Measurements from ENCODE around the gene PLAAT2. TPM values are rescaled to one million over a fixed set of nuclear protein-coding genes. Genes with fewer than 3 reads are reported as not detected.
"Not testable (repeated sequence)": the region's sequence is repeated elsewhere in the genome, so short reads cannot be mapped to it uniquely, and the experiment has no call there.

PLAAT2 gene
- total RNA-seq, 1 experiment from 2014 or later = not detected

GRCh38 chr11:63553759-63554158, 9.4 kb downstream of the PLAAT2 start:
- in situ Hi-C loops (cut with HindIII; ENCODE audit: low sequenced_read_pairs) = no loop called here
- no peak for DNase-seq (ENCODE audit: low spot score)

DNA sequence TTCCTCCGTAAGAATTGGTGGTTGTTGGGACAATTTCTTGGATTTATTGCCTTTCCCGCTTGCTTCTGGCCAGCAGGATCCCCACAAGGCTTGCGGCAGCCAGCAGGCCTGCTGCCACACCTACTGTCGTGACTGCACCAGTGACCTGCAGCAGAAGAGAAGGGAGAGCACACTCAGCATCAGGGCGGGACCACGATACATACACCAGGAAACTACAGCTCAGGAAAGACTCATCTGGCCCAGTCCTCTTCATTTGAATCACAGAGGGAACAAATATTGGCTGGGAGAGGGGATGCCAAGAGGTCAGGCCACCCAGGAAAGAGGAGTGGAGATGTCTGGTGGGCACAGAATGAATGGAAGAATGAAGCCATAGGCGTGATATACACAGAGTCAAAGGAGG, 10.3 kb downstream of the PLAAT2 start:
- DNase-seq (ENCODE audit: low spot score) = no peak
- in situ Hi-C loops (cut with HindIII; ENCODE audit: low sequenced_read_pairs) = no loop called here

DNA sequence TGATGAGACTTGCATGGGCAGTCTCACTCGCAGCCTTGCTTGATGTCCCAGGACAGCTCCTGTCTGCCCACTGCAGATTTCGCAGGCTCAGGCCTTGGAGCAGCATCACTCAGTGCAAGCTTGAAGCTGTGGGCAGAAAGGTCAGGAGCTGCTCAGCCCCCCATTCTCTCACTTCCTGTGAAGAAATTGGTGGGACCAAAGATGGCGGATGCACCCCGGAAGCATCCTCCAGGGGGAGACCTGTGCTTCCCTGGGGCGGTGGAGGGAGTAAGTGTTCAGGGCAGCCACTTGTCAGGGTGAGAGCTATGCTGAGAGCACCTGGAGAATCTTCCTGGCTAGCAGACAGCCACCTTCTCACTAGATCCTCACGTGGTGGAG, 11.3 kb downstream of the PLAAT2 start:
- no peak for DNase-seq (ENCODE audit: low spot score)
- in situ Hi-C loops (cut with HindIII; ENCODE audit: low sequenced_read_pairs) = no loop called here

- in situ Hi-C loops (cut with HindIII; ENCODE audit: low sequenced_read_pairs) = no loop called here
- no peak for DNase-seq (ENCODE audit: low spot score)
These were observed 11.9 kb downstream of the PLAAT2 start for GRCh38 chr11:63551091-63551888.

DNA sequence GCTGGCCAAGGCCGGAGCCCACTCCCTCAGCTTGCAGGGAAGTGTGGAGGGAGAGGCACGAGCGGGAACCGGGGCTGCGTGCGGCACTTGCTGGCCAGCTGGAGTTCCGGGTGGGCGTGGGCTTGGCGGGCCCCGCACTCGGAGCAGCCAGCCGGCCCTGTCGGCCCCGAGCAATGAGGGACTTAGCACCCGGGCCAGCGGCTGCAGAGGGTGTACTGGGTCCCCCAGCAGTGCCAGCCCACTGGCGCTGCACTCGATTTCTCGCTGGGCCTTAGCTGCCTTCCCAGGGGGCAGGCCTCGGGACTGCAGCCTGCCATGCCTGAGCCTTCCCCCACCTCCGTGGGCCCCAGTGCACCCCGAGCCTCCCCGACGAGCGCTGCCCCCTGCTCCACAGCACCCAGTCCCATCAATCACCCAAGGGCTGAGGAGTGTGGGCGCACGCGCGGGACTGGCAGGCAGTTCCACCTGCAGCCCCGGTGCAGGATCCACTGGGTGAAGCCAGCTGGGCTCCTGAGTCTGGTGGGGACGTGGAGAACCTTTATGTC, 13.0 kb downstream of the PLAAT2 start:
- in situ Hi-C loops (cut with HindIII; ENCODE audit: low sequenced_read_pairs); DNase-seq (ENCODE audit: low spot score): not testable (repeated sequence)

DNA sequence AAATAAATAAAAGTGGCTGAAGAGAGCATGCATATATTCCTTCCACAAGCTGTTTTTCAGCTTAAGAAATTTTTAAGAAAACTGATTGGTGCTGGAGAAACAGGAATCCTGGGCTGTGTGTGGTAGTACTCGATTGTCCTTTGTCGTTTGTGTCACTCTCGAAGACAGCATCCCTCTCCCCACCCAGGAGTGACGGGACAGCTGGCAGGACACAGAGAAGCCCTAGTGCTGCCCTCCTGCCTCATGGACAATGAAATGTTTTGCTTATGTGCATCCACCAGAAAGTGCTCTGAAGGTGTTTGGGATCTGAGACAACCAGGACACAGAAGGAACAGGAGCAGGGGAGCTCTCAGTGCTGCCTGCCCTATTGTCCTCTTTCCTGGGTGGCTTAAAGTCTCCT, 13.8 kb downstream of the PLAAT2 start:
- DNase-seq (ENCODE audit: low spot score) = no peak
- in situ Hi-C loops (cut with HindIII; ENCODE audit: low sequenced_read_pairs) = no loop called here

- in situ Hi-C loops (cut with HindIII; ENCODE audit: low sequenced_read_pairs) = no loop called here
These were observed 15.0 kb downstream of the PLAAT2 start for GRCh38 chr11:63548178-63548577.

GRCh38 chr11:63547061-63547460, 16.1 kb downstream of the PLAAT2 start:
- no peak for DNase-seq (ENCODE audit: low spot score)
- in situ Hi-C loops (cut with HindIII; ENCODE audit: low sequenced_read_pairs) = no loop called here

More at GRCh38 chr11:63548178-63548577, 15.0 kb downstream of the PLAAT2 start:
- no peak for DNase-seq (ENCODE audit: low spot score)

DNA sequence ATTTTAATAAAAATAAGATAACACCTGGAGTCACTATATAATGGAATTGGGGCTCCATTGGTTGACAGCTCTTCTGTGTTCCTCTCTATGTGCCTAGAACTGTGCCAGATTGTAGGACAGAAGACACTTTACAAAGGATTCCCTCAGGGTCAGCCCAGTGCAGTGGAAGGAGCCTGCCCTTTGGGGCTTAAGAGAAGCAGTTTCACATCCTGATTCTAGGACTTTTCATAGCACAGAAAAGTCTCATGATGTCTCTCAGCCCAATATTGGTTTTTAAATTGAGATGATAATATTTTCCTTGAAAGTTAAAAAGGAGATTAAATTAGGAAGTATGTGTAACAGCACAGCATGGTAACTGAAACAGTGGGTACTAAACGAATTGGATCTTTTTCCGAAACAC, 19.5 kb downstream of the PLAAT2 start:
- no peak for DNase-seq (ENCODE audit: low spot score)
- in situ Hi-C loops (cut with HindIII; ENCODE audit: low sequenced_read_pairs) = no loop called here

GRCh38 chr11:63542506-63542905, 20.7 kb downstream of the PLAAT2 start:
- DNase-seq (ENCODE audit: low spot score); in situ Hi-C loops (cut with HindIII; ENCODE audit: low sequenced_read_pairs): not testable (repeated sequence)

GRCh38 chr11:63537293-63538101, 25.7 kb downstream of the PLAAT2 start:
- peak; percentile 99 for DNase-seq (ENCODE audit: low spot score)
- in situ Hi-C loops (cut with HindIII; ENCODE audit: low sequenced_read_pairs) = no loop called here

DNA sequence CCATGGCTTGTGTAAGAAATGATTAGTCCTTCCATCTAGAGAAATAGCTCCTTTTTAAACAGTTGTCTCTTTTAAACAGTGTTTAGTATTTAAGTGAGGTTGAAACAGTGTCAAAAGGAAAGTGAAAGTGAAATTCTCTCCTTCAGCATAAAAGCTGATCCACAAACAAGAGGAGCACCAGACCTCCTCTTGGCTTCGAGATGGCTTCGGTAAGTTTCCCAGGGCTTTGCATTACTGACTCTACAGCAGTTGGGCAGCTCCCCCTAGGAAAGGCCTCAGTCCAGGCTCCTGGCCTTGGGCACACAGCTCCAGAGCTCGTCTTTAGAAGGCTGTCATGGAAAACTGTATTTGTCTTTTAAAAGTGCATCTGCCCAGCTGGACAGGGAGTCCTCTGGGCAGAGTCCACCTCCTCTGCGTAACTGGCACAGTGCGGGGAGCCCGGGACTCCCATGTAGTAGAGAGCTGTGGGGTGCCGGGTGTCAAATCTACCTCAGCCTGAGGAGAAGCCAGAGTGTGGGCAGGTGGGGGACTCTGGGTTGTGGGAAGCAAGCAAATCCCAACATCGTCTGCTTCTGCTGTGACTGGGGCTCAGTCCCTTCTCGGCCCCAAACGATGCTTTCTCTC, 26.4 kb downstream of the PLAAT2 start, which contains the start of gene PLAAT4:
TSS of gene PLAAT4 (plus strand) at position 140 of the 624 bp plus-strand sequence. CDS start at position 201, 61 bp downstream.
- in situ Hi-C loops (cut with HindIII; ENCODE audit: low sequenced_read_pairs) = no loop called here

GRCh38 chr11:63535734-63536133, 27.4 kb downstream of the PLAAT2 start:
- in situ Hi-C loops (cut with HindIII; ENCODE audit: low sequenced_read_pairs) = no loop called here
- no peak for DNase-seq (ENCODE audit: low spot score)

More for the DNA sequence above, 26.4 kb downstream of the PLAAT2 start, which contains the start of gene PLAAT4:
- DNase-seq (ENCODE audit: low spot score) = peak; percentile 63

DNA sequence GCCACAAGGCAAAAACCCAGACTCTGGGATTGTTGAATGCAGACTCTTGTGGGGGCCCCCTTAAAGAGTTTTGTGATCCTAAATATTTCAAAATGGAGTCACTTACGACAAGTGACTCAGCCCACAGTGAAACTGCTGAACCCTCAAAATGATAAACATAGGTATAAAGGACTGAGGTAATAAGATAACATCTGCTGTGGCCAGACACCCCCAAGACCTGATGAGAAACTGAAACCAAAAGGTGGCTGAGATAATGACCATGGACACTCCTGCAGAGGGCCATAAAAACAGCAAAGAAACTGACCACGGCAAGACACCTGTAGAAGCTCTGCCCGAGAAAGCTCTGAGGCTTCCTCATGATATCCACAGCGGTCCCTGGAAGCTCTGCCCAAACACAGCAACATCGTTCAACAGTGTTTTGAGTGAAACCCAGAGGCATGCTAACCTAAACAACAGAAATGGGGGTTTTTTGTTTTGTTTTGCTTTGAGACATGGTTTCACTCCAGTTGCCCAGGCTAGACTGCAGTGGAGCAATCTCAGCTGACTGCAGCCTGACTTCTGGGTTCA, 28.2 kb downstream of the PLAAT2 start:
- in situ Hi-C loops (cut with HindIII; ENCODE audit: low sequenced_read_pairs) = no loop called here

GRCh38 chr11:63534076-63534475, 29.1 kb downstream of the PLAAT2 start:
- in situ Hi-C loops (cut with HindIII; ENCODE audit: low sequenced_read_pairs) = no loop called here
- DNase-seq (ENCODE audit: low spot score) = no peak

More for the DNA sequence above, 28.2 kb downstream of the PLAAT2 start:
- DNase-seq (ENCODE audit: low spot score) = no peak

- in situ Hi-C loops (cut with HindIII; ENCODE audit: low sequenced_read_pairs) = no loop called here
- DNase-seq (ENCODE audit: low spot score) = no peak
These were observed 30.2 kb downstream of the PLAAT2 start for GRCh38 chr11:63532799-63533475.

GRCh38 chr11:63532117-63532516, 31.1 kb downstream of the PLAAT2 start:
- no peak for DNase-seq (ENCODE audit: low spot score)
- in situ Hi-C loops (cut with HindIII; ENCODE audit: low sequenced_read_pairs) = no loop called here

- DNase-seq (ENCODE audit: low spot score); in situ Hi-C loops (cut with HindIII; ENCODE audit: low sequenced_read_pairs): not testable (repeated sequence)
These were observed 31.9 kb downstream of the PLAAT2 start for GRCh38 chr11:63531074-63531792.

Measured in G401 (cell line).